Left cardiac atrium (tissue), 4 donors: ENCODE measurements around the gene SCLT1. TPM values are rescaled to one million over a fixed set of nuclear protein-coding genes. Genes with fewer than 3 reads are reported as not detected.

Source experiments
- ATAC-seq, 2 donors: fragments of 200-7000 bp; cut with Tn5 transposase; one replicate each; pipeline ENCODE4 v1.9.1; 2020; ENCODE audit warnings: mild to moderate bottlenecking in 2 of 2, moderate library complexity in 2 of 2
- DNase-seq: peaks from one replicate; pipeline ENCODE4 v3.0.0-alpha.2; 2020
- intact Hi-C, 2 donors: fragments of 100-400 bp; cut with DNase I; formaldehyde crosslinking; loops; one replicate each; pipeline versions ENCODE4 v1.14.1 to v1.15.1; 2022 to 2023
- total RNA-seq, 2 donors: library from RNA; stranded (reverse); fragmentation: NEBNext Ultra II Directional; extraction: Animal tissue kit (Norgen Biotek cat#: 25700); gene quantifications; one replicate each; pipeline ENCODE4 v1.2.1, GENCODE V29; 2021
- donor health status: DM: no; HTN: yes; CAD: no.
- donor health status: DM: no; HTN: yes; CAD: no; lungs with severe emphysema.
- donor health status: DM: yes; HTN: yes; CAD: no.
- donor health status: Dilated cardiomyopathy.

SCLT1 gene
- total RNA-seq, 2 donors from 2014 or later, result 11.8 to 14.6 TPM

DNA sequence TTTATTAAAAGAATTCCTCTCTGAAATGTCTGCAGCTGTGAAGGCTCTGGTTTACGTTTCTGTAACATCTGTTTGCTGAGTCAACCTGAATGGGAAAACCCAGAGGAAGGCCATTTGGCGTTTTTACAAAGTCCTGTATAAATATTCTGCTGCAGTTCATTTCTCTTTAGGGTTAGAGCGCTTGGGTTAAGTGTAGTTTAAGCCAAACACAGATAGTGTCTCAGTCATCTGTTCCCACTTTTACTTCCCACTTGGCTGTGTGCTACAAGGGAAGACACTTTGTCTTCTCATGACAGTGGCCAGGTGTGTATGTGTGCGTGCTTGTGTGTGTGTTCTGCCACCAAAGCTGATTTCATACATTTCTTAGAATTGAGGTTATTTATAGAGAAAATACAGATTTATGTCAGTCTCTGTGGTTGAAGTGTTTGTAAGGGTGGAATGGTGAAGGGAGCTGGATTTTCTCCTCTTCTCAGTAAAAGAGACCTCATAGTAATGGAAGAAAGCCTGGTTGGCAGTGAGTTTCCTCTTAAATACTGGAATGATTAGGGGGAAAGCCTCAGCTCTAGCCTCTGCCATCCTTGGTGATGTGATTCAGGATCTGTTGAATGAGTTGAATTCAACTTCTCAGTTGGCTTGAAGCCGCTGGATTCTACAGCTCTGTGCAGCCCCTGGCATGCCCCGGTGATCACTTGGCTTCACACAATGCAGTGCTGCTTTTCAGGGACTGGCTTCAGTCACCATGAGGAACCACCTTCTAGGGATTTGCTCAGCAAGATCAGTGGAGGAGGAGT lies 233.3 kb downstream of the SCLT1 start:
- DNase-seq (no peak), ATAC-seq (peak in 1 of 2 donors; percentile 31)
- intact Hi-C loops, result loop anchor here (5.0 to 10.0 kb wide), 6 partner anchors 48 to 668 kb away; no protein-coding TSS in a partner anchor

DNA sequence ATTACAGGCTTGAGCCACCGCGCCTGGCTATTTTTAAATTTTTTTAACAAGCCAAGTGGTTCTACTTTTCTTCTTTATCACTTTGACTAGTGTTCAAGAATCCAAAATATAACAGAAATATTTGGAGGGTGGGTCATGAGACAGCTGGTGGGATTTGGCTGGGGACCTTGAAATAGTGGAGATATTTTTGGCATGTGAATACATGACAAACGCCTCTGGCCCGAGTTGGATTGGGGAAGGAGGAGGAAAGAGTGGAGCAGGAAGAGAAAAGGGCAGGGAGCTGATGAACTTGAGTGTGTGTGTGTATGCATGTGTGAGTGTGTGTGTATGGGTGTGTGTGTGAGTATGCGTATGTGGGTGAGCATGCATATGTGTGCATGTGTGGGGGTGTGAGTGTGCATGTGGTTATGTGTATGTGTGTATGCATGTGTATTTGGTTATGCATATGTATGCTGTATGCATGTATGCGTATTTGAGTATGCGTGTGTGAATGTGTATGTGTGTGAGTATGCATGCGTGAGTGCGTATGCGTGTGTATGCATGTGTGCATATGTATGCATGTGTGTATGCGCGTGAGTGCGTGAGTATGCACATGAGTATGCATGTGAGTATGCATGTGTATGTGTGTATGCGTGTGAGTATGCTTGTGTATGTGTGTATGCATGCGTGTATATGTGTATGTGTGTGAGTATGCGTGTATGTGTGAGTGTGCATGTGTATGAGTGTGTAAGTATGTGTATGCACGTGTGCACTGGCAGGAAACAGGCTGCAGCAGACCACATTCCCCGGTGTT lies 234.3 kb downstream of the SCLT1 start:
- DNase-seq (no peak), ATAC-seq (peak; percentile 73 to 78)
- intact Hi-C loops, result no loop called here

DNA sequence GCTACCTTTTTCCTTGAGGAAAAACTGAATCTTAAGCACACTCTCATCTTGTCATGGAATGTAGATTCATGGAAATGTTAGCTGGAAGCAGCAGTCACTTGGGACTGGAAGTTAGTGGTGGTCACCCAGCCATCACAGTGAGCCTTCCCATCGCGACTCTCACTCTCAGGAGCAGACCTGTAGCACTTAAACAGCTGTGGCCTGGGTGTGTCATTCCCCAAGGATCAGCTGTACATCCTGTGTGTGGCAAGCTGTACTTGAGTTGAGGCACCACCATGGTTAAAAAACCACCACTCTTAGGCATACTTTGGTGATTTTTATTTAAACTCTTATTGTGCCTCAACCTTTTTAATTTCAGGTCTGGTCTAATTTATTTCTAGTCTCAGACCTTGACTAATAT lies 237.1 kb downstream of the SCLT1 start:
- ATAC-seq, result no peak
- no peak for DNase-seq
- intact Hi-C loops, result no loop called here

DNA sequence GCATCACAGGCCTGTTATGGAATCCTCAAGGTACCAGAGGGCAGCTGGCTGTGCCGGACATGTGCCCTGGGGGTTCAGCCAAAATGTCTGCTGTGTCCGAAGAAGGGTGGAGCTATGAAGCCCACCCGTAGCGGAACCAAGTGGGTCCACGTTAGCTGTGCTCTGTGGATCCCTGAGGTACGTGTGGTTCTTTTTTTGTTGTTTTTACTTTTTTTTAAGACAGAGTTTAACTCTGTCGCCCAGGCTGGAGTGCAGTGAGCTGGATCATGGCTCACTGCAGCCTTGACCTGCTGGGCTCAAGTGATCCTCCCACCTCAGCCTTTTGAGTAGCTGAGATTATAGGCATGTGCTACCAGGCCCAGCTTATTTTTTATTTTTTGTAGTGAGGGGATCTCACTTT lies 237.7 kb downstream of the SCLT1 start:
- no peak for ATAC-seq
- intact Hi-C loops, result no loop called here
- no peak for DNase-seq

DNA sequence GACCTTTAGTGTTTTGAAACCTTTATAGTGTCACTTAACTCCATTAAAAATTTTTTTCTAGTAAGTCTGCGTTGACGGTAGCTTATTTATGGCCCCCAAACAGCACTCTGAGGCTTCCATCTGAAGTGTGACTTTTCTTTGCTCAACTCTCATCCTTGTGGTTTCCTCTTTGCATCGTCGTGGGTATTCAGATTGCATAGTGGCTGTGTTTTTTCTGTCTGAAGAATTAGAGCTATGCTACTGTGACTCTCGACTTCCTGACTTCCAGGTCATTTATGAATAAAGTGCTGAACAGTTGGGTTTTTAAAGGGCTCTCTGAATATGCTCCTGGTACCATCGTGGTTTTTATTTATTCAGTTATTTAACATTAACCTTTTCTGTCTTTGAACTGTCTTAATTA lies 238.9 kb downstream of the SCLT1 start:
- intact Hi-C loops, result no loop called here
- ATAC-seq, result no peak
- no peak for DNase-seq

DNA sequence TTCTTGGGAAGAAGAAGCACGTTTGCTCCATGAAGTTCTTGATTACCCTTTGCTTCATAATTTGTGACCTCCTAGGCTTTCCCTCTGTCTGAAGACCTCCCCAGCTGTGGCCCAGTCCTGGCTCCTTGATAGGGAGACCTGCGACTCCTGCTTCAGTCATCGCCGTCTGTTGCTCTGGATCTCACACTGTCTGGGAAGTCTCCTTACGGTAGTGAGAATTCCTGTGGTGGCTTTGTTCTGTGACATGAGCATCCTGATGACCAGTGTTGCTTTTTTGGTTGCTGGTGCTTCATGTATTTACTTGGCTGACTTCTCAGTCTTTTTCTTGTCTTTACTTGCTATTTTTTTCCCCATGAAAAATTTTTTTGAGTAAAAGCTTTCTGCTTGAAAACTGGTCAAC lies 239.6 kb downstream of the SCLT1 start:
- intact Hi-C loops, result no loop called here
- no peak for DNase-seq
- no peak for ATAC-seq

DNA sequence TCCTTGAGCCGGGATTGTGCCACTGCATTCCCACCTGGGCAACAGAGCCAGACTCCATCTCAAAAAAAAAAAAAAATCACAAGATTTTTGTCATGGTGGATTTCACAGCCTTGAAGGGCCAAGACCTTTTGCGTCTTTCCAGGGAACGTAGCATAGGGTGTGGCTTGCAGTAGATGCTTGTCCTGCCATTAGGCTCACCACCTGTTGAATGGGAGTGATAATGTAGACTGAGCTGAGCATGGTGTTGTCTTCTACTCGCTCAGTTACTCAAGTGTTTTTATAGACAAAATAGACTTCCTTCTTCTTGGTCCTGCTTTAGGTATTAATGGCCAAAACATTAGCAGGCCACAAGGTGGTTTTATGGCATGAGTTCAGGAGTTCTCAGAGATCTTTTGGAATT lies 243.1 kb downstream of the SCLT1 start:
- DNase-seq, result no peak
- intact Hi-C loops, result no loop called here
- no peak for ATAC-seq

DNA sequence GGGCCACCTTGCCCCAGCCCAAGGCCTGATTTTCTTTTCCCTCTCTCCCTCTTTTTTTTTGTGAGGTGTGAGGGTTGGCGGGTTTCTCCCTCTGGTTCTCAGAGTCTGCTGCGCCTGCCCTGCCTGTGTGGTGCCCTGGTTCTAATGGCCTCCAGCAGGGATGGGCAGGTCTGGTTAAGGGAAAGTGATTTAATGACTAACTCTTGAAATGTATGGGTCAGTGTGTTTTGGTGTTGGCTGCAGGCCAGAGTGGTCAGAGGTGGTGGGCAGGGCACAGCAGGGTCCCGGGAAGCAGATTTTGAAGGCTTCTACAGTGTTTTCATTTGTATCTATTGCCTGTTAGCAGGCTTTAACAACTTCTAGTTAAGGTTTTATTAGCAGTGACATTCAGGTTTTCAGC lies 244.9 kb downstream of the SCLT1 start:
- no peak for ATAC-seq
- intact Hi-C loops, result no loop called here

DNA sequence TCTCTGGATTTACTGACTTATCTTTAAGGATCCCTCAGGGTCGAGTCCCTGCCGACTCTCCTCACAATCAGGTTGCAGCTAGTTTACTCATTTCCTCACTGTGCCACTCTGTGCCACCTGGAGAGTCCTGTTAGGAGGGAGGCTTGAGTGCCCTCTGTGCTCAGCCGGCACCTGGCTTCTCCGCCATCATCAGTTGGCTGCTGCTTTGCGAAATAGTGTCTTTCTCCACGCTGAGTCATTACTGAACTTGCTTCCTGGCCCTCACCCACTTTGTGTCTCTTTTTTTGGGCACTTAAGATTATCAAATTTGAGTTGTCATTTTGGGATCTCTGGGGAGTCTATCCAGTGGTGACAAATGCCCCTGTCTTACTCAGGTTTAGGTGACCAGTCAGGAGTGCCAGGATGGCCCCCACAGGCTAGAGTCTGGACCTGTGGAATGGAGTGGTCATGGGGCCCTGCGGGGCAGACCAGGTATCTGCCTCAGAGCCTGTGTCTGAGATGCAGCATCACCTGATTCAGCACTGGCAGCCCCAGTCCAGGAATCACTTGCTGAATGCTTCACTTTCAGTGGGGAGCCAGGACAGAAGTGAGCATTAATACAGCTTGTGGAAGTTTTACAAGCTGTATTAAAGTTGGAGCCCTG lies 246.1 kb downstream of the SCLT1 start:
- intact Hi-C loops, result no loop called here

More for the DNA sequence above, 244.9 kb downstream of the SCLT1 start:
- no peak for DNase-seq

DNA sequence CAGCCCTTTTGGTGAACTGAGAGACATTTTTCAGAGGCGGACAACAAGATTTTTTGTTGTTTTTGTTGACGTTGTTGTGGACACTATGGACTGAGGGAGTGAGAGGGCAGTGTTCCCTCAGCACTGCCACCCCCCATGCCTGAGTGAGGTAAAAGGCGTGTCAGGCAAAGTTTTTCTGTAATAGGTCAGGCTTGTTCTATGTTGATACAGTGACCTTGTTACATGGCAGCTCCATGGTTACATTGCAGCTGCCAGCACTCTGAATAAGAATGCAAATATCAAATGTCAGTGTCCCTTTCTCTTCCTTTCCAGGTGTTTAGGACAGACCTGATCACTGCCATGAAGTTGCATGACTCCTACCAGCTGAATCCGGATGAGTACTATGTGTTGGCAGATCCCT lies 247.3 kb downstream of the SCLT1 start:
- intact Hi-C loops, result no loop called here
- DNase-seq (no peak), ATAC-seq (no peak)

More for the DNA sequence above, 246.1 kb downstream of the SCLT1 start:
- ATAC-seq (peak in 1 of 2 donors; percentile 21), DNase-seq (no peak)

DNA sequence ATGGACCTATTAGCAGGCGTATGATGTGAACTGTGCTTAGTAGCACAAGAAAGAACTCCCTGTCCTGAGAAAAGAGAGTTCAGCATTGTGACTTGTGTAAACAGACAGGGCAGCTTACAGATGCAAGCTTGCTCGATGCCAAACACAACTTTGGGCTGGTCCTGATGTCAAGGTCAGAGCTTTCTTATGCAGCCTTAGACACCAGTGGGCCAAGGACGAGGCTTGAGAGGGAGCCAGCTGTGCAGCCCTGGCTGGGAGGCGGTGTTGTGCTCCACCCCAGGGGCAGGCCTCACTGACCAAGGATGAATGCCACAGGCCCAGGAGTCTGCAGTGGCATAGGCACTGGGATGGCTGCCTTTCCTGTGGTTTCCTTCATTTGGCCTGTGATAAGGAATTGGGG lies 248.4 kb downstream of the SCLT1 start:
- intact Hi-C loops, result no loop called here
- peak; percentile 57 for DNase-seq

DNA sequence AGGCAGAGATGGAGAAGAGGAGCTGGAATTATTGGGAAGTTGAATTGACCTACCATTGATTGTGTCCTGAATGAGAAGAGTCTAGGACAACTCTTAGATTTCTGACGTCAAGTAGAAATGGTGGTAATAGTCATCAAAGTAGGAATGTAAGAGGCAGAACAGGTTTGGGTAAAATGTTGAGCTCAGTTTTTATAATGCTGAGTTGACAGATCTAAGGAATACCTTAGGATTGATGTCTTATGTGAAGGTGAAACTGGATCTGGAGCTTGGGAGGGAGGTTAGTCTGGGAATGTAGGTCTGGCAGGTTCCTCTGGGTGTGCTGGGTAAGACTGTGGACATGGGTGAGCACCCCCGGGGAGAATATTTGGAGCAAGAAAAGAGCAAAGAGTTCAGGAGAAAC lies 251.9 kb downstream of the SCLT1 start:
- intact Hi-C loops, result no loop called here
- no peak for DNase-seq
- ATAC-seq, result no peak

More for the DNA sequence above, 248.4 kb downstream of the SCLT1 start:
- ATAC-seq, result peak; percentile 75 to 79

DNA sequence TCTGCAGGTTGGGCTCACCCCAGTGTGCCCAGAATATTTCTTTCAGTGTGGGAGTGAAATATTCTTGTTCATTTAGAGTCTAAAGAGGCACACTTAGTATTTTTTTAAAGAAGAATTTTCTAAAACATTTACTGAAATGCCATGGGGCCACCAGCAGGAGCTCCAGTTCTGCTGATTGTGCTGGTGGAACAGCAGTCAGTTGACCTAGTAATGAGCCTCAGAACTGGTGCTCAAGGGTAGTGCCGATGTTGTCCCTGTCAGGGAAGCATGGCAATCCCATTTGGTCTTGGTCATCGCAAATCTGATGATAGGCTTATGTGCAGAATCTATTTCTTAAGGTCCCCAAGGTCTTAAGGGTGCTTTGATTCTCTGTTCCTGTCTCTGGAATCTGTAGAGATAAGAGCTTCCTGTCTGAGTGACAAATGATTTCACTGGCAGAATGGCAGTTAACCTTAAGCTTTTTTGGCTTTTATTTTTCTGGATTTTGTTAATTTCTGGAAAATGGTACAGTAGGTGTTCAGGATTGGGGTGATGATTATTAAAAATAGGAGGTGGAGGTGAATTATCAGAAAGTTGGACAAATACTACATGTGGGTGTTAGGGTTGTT lies 252.5 kb downstream of the SCLT1 start:
- DNase-seq, result no peak
- ATAC-seq, result no peak
- intact Hi-C loops, result no loop called here

DNA sequence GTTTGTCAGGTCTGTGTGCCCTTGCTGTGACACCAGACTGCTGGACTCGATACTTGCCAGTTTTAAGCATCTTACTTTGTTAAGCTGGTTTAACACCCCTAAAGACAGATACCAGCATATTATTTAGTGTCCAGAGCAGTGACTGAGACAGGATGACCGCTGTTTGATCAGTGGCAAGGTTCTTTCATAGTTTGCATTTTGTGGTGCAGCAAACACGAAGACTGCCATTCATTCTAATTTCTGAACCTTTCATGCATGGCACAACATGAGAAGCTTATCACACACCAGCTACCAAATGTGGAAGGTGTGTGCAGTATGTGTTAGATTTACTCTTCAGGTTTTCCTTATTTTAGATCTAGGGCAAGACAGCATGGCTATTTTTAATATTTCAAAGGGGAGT lies 255.7 kb downstream of the SCLT1 start:
- ATAC-seq (no peak), DNase-seq (no peak)
- intact Hi-C loops, result no loop called here

DNA sequence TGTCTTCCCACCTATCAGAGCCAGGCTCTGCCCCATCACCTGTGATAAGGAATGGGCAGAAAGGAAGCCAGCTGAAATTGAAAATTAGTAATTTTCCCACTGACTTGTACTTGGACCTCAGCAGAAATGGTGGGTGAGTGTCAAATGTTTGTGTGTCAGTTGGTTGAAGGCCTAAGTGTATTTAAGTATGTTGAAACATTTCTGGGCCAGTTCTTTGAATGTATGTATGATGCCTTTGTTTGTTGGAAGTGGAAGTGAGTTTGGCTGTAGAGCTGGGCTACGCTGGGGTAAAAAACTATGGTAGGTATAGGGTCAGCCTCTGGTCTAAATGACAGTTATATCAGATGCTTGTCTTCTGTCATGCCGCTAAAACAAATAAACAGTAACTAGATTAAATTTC lies 256.1 kb downstream of the SCLT1 start:
- ATAC-seq (no peak), DNase-seq (no peak)
- intact Hi-C loops, result no loop called here

DNA sequence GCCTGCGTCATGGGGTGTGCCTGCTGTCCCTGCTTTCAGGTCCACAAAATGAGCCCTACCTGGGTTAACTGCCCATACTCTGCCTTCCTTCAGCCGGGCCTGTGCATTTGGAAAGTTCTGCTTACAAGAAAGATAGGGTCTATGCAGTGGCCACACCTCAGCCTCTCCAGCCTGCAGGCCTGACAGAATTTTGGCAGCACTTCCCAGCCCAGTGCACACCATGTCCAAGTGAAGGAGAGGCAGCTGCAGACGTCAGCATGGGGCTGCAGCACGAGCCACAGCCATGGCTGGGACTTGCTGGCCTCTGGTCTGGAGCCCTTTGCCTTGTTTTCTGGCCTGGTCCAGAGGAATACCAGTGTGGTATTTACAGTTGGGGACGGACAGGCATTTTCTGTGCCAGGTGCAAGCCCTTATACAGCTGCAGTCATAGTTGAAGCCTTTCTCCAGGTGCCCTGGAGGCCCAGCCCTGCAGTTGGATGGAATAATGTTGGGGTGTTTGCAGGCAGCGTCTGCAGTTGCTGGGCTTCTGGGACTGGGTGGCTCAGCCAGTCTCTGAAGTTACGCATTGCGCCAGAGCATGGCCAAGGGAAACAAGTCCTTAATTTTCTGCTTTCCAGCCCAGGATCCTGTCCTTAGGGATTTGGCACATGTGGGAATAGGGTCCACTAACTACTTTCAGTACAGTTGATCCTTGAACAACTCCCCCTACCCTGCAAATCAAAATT lies 257.7 kb downstream of the SCLT1 start:
- peak; percentile 83 for DNase-seq
- intact Hi-C loops, result no loop called here
- ATAC-seq, result peak; percentile 97
